Measurements from ENCODE around the gene EIF4G3. TPM values are rescaled to one million over a fixed set of nuclear protein-coding genes. Genes with fewer than 3 reads are reported as not detected.

EIF4G3 gene
- total and polyA plus RNA-seq, 2 donors (not counting 3 experiments of a cell fraction or from before 2014, with no cell fraction given) = 40.7 to 78.5 TPM

GRCh38 chr1:21219674-21220073 lies 43.0 kb upstream of the EIF4G3 start:
- Histone ChIP-seq H3K79me2 (ENCODE audit: control insufficient read depth, insufficient read depth, low read length) (no peaks in the 10 kb centered on the region), H3K4me1 (ENCODE audit: control insufficient read depth, extremely low read depth, insufficient read depth, low read length) (peaks cover 6% of the 10 kb centered on the region), H3K27me3 (ENCODE audit: control insufficient read depth in 2 of 2, insufficient read depth in 2 of 2, low read length in 2 of 2) (no peaks in the 10 kb centered on the region), H3K4me2 (ENCODE audit: insufficient read depth, low read length) (no peak overlapping the region), H4K20me1 (replicated peaks; ENCODE audit: control insufficient read depth, extremely low read depth, insufficient read depth, low read length) (no peaks in the 10 kb centered on the region), H3K9me1 (replicated peaks; ENCODE audit: control insufficient read depth, extremely low read depth, insufficient read depth, low read length) (no peaks in the 10 kb centered on the region), H3K4me3 (replicated peaks in 1 of 3; ENCODE audit: insufficient read depth in 1 of 3, low read depth in 1 of 3, low read length in 3 of 3) (no peak overlapping the region), H3K36me3 (ENCODE audit: control insufficient read depth in 2 of 2, extremely low read depth in 1 of 2, insufficient read depth in 2 of 2, low read length in 2 of 2) (peaks cover 16 to 47% of the 10 kb centered on the region in 2 experiments), H3K27ac (ENCODE audit: insufficient read depth, low read depth, low read length) (no peak overlapping the region), H3K9ac (replicated peaks; ENCODE audit: extremely low read depth, insufficient read depth, low read length) (no peak overlapping the region), H3K9me3 (replicated peaks; ENCODE audit: control insufficient read depth, insufficient read depth, low read length) (no peaks in the 10 kb centered on the region), H2AFZ (ENCODE audit: low read depth, low read length) (no peak overlapping the region)
- dilution Hi-C loops (cut with MboI; ENCODE audit: extremely low pct_ligation_motif_present, low sequenced_read_pairs) (no loop called here), intact Hi-C loops (cut with micrococcal nuclease) (no loop called here)
- FAIRE-seq (no peak), DNase-seq (ENCODE audit: low read depth, low spot score) (no peak)
- TF ChIP-seq EZH2 (IDR thresholded peaks at IDR 0.05; ENCODE audit: borderline replicate concordance, low read depth, low read length, severe bottlenecking) = no peak
- TF ChIP-seq, protein P1, sequence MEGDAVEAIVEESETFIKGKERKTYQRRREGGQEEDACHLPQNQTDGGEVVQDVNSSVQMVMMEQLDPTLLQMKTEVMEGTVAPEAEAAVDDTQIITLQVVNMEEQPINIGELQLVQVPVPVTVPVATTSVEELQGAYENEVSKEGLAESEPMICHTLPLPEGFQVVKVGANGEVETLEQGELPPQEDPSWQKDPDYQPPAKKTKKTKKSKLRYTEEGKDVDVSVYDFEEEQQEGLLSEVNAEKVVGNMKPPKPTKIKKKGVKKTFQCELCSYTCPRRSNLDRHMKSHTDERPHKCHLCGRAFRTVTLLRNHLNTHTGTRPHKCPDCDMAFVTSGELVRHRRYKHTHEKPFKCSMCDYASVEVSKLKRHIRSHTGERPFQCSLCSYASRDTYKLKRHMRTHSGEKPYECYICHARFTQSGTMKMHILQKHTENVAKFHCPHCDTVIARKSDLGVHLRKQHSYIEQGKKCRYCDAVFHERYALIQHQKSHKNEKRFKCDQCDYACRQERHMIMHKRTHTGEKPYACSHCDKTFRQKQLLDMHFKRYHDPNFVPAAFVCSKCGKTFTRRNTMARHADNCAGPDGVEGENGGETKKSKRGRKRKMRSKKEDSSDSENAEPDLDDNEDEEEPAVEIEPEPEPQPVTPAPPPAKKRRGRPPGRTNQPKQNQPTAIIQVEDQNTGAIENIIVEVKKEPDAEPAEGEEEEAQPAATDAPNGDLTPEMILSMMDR (IDR thresholded peaks at IDR 0.05; ENCODE audit: extremely low read depth in 1 of 2, insufficient read depth in 1 of 2, low read depth in 1 of 2, low read length in 2 of 2) = no peak
- no peak for TF ChIP-seq POLR2A (IDR thresholded peaks at IDR 0.05; ENCODE audit: low read depth, low read length)
- no peak for TF ChIP-seq GATA2 (IDR thresholded peaks at IDR 0.05; ENCODE audit: insufficient read depth, insufficient read length, low read depth, low read length)
- TF ChIP-seq JUN (IDR thresholded peaks at IDR 0.05; ENCODE audit: borderline replicate concordance, insufficient read depth, insufficient read length, low read depth) = no peak
- TF ChIP-seq POLR2AphosphoS5 (IDR thresholded peaks at IDR 0.05; ENCODE audit: insufficient read depth, low read depth, low read length) = no peak
- TF ChIP-seq, protein P2, sequence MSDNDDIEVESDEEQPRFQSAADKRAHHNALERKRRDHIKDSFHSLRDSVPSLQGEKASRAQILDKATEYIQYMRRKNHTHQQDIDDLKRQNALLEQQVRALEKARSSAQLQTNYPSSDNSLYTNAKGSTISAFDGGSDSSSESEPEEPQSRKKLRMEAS (IDR thresholded peaks at IDR 0.05; ENCODE audit: insufficient read depth, insufficient read length) = no peak
- TSS peak; percentile 26 for BruUV-seq (replicated peaks)
- ChIA-PET POLR2A (no interaction called here), CTCF (interaction anchor here (5.0 kb wide), 1 partner anchor 150 kb away, joined by 59 read pairs; no protein-coding TSS in a partner anchor)

Measured in endothelial cell of umbilical vein (primary cell).